ENCODE measurements around the gene MRI1.
"Not testable (repeated sequence)": the region's sequence is repeated elsewhere in the genome, so short reads cannot be mapped to it uniquely, and the experiment has no call there.

Gene MRI1

GRCh38 chr19:13734751-13735150 lies 29.6 kb upstream of the MRI1 start:
- H3K36me3 ChIP-seq (ENCODE audit: control insufficient read depth in 1 of 2, insufficient read depth in 2 of 2, low read length in 2 of 2): peaks cover 0 to 3% of the 10 kb centered on the region in 2 donors
- H3K27me3 ChIP-seq (ENCODE audit: control insufficient read depth in 1 of 2, insufficient read depth in 2 of 2, low read length in 2 of 2): no peaks in the 10 kb centered on the region
- H3K9me3 ChIP-seq (ENCODE audit: control insufficient read depth in 1 of 2, low read length in 2 of 2): no peaks in the 10 kb centered on the region
- peaks cover 6 to 12% of the 10 kb centered on the region in 2 donors for H3K4me1 ChIP-seq (ENCODE audit: control insufficient read depth in 1 of 2, insufficient read depth in 2 of 2, low read length in 2 of 2)
- H3K9ac ChIP-seq (ENCODE audit: low read depth in 1 of 2, low read length in 2 of 2): no peak overlapping the region
- no peak overlapping the region for H3K4me3 ChIP-seq (ENCODE audit: low read depth in 1 of 2, low read length in 2 of 2)
- H3K27ac ChIP-seq (ENCODE audit: low read depth, low read length): no peak overlapping the region

GRCh38 chr19:13738073-13738472 lies 26.2 kb upstream of the MRI1 start:
- no peaks in the 10 kb centered on the region for H3K27me3 ChIP-seq (ENCODE audit: control insufficient read depth in 1 of 2, insufficient read depth in 2 of 2, low read length in 2 of 2)
- no peak overlapping the region for H3K4me3 ChIP-seq (ENCODE audit: low read depth in 1 of 2, low read length in 2 of 2)
- H3K9ac ChIP-seq (ENCODE audit: low read depth in 1 of 2, low read length in 2 of 2): no peak overlapping the region
- no peaks in the 10 kb centered on the region for H3K9me3 ChIP-seq (ENCODE audit: control insufficient read depth in 1 of 2, low read length in 2 of 2)
- peaks cover 0 to 3% of the 10 kb centered on the region in 2 donors for H3K36me3 ChIP-seq (ENCODE audit: control insufficient read depth in 1 of 2, insufficient read depth in 2 of 2, low read length in 2 of 2)
- H3K27ac ChIP-seq (ENCODE audit: low read depth, low read length): no peak overlapping the region
- H3K4me1 ChIP-seq (ENCODE audit: control insufficient read depth in 1 of 2, insufficient read depth in 2 of 2, low read length in 2 of 2): no peaks in the 10 kb centered on the region

DNA sequence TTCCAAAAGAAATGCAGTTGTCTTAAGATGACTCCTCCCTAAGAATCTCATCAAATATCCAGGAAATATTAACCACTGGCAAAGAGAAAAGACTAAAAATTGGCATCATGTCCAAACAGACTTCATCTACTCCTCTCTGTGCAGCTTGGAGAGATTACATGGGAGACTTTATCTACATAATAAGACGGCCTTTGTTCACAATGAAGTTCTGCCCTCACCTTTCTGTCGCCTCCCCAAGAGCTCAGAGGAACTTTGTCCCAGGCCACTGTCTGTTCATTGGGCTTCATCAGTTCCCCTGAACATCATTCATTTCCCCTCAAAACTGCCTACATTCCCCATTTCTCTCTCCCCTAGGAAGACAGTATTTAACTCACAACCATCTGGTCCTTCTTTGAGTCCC lies 22.4 kb upstream of the MRI1 start:
- Histone ChIP-seq H3K4me3 (ENCODE audit: low read depth in 1 of 2, low read length in 2 of 2) (no peak overlapping the region), H3K4me1 (ENCODE audit: control insufficient read depth in 1 of 2, insufficient read depth in 2 of 2, low read length in 2 of 2) (no peaks in the 10 kb centered on the region), H3K27ac (ENCODE audit: low read depth, low read length) (no peak overlapping the region), H3K27me3 (ENCODE audit: control insufficient read depth in 1 of 2, insufficient read depth in 2 of 2, low read length in 2 of 2) (no peaks in the 10 kb centered on the region), H3K9ac (ENCODE audit: low read depth in 1 of 2, low read length in 2 of 2) (no peak overlapping the region), H3K9me3 (ENCODE audit: control insufficient read depth in 1 of 2, low read length in 2 of 2) (no peaks in the 10 kb centered on the region), H3K36me3 (ENCODE audit: control insufficient read depth in 1 of 2, insufficient read depth in 2 of 2, low read length in 2 of 2) (no peaks in the 10 kb centered on the region)

DNA sequence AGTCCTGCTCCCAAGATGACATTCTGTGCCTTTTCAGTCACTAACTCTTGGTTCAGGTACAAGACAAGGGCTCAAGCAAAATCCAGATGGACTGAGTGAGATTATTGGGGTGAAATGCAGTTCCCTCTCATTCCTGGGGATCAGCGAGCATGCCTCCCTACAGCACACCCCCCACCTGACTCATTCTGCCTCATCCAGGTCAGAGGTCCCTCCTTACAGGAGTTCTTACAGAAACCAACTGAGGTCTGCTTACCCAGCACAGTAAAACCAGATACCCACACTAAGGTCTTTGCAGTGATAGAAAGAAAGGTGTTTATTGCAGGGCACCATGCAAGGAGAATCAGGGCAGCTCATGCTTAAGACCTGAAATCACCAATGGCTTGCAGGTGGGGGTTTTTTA lies 21.6 kb upstream of the MRI1 start:
- no peaks in the 10 kb centered on the region for H3K4me1 ChIP-seq (ENCODE audit: control insufficient read depth in 1 of 2, insufficient read depth in 2 of 2, low read length in 2 of 2)
- no peak overlapping the region for H3K9ac ChIP-seq (ENCODE audit: low read depth in 1 of 2, low read length in 2 of 2)
- no peaks in the 10 kb centered on the region for H3K36me3 ChIP-seq (ENCODE audit: control insufficient read depth in 1 of 2, insufficient read depth in 2 of 2, low read length in 2 of 2)
- no peak overlapping the region for H3K4me3 ChIP-seq (ENCODE audit: low read depth in 1 of 2, low read length in 2 of 2)
- H3K9me3 ChIP-seq (ENCODE audit: control insufficient read depth in 1 of 2, low read length in 2 of 2): no peaks in the 10 kb centered on the region
- H3K27me3 ChIP-seq (ENCODE audit: control insufficient read depth in 1 of 2, insufficient read depth in 2 of 2, low read length in 2 of 2): no peaks in the 10 kb centered on the region
- no peak overlapping the region for H3K27ac ChIP-seq (ENCODE audit: low read depth, low read length)

DNA sequence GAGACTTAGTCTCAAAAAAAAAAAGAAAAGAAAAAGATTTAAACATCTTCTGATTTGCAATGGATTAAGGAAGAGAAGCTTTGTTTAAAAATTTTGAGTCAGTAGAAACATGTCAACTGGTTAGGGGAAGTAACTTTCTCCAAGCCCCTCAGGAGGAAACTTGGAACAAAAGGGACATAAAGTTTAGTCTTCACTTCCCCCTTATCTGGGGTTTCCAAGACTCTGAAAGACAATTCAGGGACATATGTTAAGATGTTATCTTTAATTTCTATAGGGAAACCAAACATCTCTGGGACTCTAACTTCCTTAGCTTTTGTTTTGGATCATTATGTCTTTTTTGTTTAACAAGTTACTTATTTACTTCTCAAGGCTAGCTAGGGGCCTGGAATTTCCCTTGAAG lies 20.1 kb upstream of the MRI1 start:
- peaks cover 8 to 9% of the 10 kb centered on the region in 2 donors for H3K4me1 ChIP-seq (ENCODE audit: control insufficient read depth in 1 of 2, insufficient read depth in 2 of 2, low read length in 2 of 2)
- no peaks in the 10 kb centered on the region for H3K9me3 ChIP-seq (ENCODE audit: control insufficient read depth in 1 of 2, low read length in 2 of 2)
- no peaks in the 10 kb centered on the region for H3K36me3 ChIP-seq (ENCODE audit: control insufficient read depth in 1 of 2, insufficient read depth in 2 of 2, low read length in 2 of 2)
- no peak overlapping the region for H3K9ac ChIP-seq (ENCODE audit: low read depth in 1 of 2, low read length in 2 of 2)
- no peak overlapping the region for H3K27ac ChIP-seq (ENCODE audit: low read depth, low read length)
- no peak overlapping the region for H3K4me3 ChIP-seq (ENCODE audit: low read depth in 1 of 2, low read length in 2 of 2)
- H3K27me3 ChIP-seq (ENCODE audit: control insufficient read depth in 1 of 2, insufficient read depth in 2 of 2, low read length in 2 of 2): no peaks in the 10 kb centered on the region

- Histone ChIP-seq H3K4me3 (ENCODE audit: low read depth in 1 of 2, low read length in 2 of 2) (peak overlapping the region in 1 of 2 donors; percentile 93), H3K4me1 (ENCODE audit: control insufficient read depth in 1 of 2, insufficient read depth in 2 of 2, low read length in 2 of 2) (peaks cover 8 to 18% of the 10 kb centered on the region in 2 donors), H3K27ac (ENCODE audit: low read depth, low read length) (no peak overlapping the region), H3K9ac (ENCODE audit: low read depth in 1 of 2, low read length in 2 of 2) (no peak overlapping the region), H3K27me3 (ENCODE audit: control insufficient read depth in 1 of 2, insufficient read depth in 2 of 2, low read length in 2 of 2) (no peaks in the 10 kb centered on the region), H3K9me3 (ENCODE audit: control insufficient read depth in 1 of 2, low read length in 2 of 2) (no peaks in the 10 kb centered on the region), H3K36me3 (ENCODE audit: control insufficient read depth in 1 of 2, insufficient read depth in 2 of 2, low read length in 2 of 2) (peaks cover 3 to 6% of the 10 kb centered on the region in 2 donors)
Observed at GRCh38 chr19:13747098-13747453, 17.2 kb upstream of the MRI1 start.

GRCh38 chr19:13748169-13748828 lies 16.0 kb upstream of the MRI1 start:
- H3K9ac ChIP-seq (ENCODE audit: low read depth in 1 of 2, low read length in 2 of 2): peak overlapping the region; percentile 93 to 96

DNA sequence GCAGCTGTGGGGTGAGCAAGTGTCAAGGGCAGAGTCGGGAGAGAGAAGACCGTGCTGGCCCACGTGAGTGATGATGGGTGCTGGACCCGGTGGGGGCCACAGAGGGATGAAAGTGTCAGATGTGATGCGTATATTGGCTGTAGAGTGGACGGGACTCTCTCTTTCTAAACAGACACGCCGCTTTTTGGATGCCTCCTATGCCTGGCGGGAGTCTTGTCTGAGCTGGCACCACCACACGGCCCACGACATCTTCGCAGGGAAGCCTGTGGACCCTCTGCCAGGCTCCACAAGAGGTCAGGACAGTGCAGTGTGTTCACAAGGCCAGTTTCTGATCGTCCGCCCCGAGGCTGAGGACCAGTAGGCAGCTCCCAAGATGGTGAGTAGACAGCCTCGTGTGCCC lies 12.9 kb upstream of the MRI1 start:
- peaks cover 19 to 45% of the 10 kb centered on the region in 2 donors for H3K36me3 ChIP-seq (ENCODE audit: control insufficient read depth in 1 of 2, insufficient read depth in 2 of 2, low read length in 2 of 2)
- no peak overlapping the region for H3K4me3 ChIP-seq (ENCODE audit: low read depth in 1 of 2, low read length in 2 of 2)
- H3K27me3 ChIP-seq (ENCODE audit: control insufficient read depth in 1 of 2, insufficient read depth in 2 of 2, low read length in 2 of 2): no peaks in the 10 kb centered on the region
- no peaks in the 10 kb centered on the region for H3K9me3 ChIP-seq (ENCODE audit: control insufficient read depth in 1 of 2, low read length in 2 of 2)
- H3K27ac ChIP-seq (ENCODE audit: low read depth, low read length): no peak overlapping the region
- no peak overlapping the region for H3K9ac ChIP-seq (ENCODE audit: low read depth in 1 of 2, low read length in 2 of 2)
- H3K4me1 ChIP-seq (ENCODE audit: control insufficient read depth in 1 of 2, insufficient read depth in 2 of 2, low read length in 2 of 2): peaks cover 8 to 18% of the 10 kb centered on the region in 2 donors

More at GRCh38 chr19:13748169-13748828, 16.0 kb upstream of the MRI1 start:
- Histone ChIP-seq H3K4me3 (ENCODE audit: low read depth in 1 of 2, low read length in 2 of 2) (peak overlapping the region; percentile 93 to 96), H3K4me1 (ENCODE audit: control insufficient read depth in 1 of 2, insufficient read depth in 2 of 2, low read length in 2 of 2) (peaks cover 8 to 18% of the 10 kb centered on the region in 2 donors), H3K27ac (ENCODE audit: low read depth, low read length) (peak overlapping the region; percentile 74), H3K36me3 (ENCODE audit: control insufficient read depth in 1 of 2, insufficient read depth in 2 of 2, low read length in 2 of 2) (peaks cover 6 to 16% of the 10 kb centered on the region in 2 donors), H3K9me3 (ENCODE audit: control insufficient read depth in 1 of 2, low read length in 2 of 2) (no peaks in the 10 kb centered on the region), H3K27me3 (ENCODE audit: control insufficient read depth in 1 of 2, insufficient read depth in 2 of 2, low read length in 2 of 2) (no peaks in the 10 kb centered on the region)

DNA sequence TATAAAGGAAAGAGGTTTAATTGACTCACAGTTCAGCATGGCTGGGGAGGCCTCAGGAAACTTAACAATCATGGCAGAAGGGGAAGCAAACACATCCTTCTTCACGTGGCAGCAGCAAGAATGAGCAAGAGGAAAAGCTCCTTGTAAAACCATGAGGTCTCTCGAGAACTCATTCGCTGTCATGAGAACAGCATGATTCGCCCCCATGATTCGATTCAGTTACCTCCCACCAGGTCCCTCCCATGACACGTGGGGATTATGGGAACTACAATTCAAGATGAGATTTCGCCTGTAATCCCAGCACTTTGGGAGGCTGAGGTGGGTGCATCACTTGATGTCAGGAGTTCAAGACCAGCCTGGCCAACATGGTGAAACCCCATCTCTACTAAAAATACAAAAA lies 10.7 kb upstream of the MRI1 start:
- H3K4me1 ChIP-seq (ENCODE audit: control insufficient read depth in 1 of 2, insufficient read depth in 2 of 2, low read length in 2 of 2): peaks cover 4 to 13% of the 10 kb centered on the region in 2 donors
- H3K36me3 ChIP-seq (ENCODE audit: control insufficient read depth in 1 of 2, insufficient read depth in 2 of 2, low read length in 2 of 2): peaks cover 31 to 67% of the 10 kb centered on the region in 2 donors
- H3K27me3 ChIP-seq (ENCODE audit: control insufficient read depth in 1 of 2, insufficient read depth in 2 of 2, low read length in 2 of 2); H3K27ac ChIP-seq (ENCODE audit: low read depth, low read length); H3K9ac ChIP-seq (ENCODE audit: low read depth in 1 of 2, low read length in 2 of 2); H3K4me3 ChIP-seq (ENCODE audit: low read depth in 1 of 2, low read length in 2 of 2); H3K9me3 ChIP-seq (ENCODE audit: control insufficient read depth in 1 of 2, low read length in 2 of 2): not testable (repeated sequence)

GRCh38 chr19:13756210-13756609 lies 8.1 kb upstream of the MRI1 start:
- Histone ChIP-seq H3K9ac (ENCODE audit: low read depth in 1 of 2, low read length in 2 of 2) (no peak overlapping the region), H3K4me3 (ENCODE audit: low read depth in 1 of 2, low read length in 2 of 2) (no peak overlapping the region), H3K4me1 (ENCODE audit: control insufficient read depth in 1 of 2, insufficient read depth in 2 of 2, low read length in 2 of 2) (no peaks in the 10 kb centered on the region), H3K27ac (ENCODE audit: low read depth, low read length) (no peak overlapping the region), H3K27me3 (ENCODE audit: control insufficient read depth in 1 of 2, insufficient read depth in 2 of 2, low read length in 2 of 2) (no peaks in the 10 kb centered on the region), H3K9me3 (ENCODE audit: control insufficient read depth in 1 of 2, low read length in 2 of 2) (no peaks in the 10 kb centered on the region), H3K36me3 (ENCODE audit: control insufficient read depth in 1 of 2, insufficient read depth in 2 of 2, low read length in 2 of 2) (peaks cover 39 to 87% of the 10 kb centered on the region in 2 donors)

All from duodenal mucosa (tissue), 2 donors.